GM23338 (cell line): ENCODE data around the gene WASF2. TPM values are rescaled to one million over a fixed set of nuclear protein-coding genes. Genes with fewer than 3 reads are reported as not detected.

Experiments
- polyA plus RNA-seq: library from polyadenylated mRNA; unstranded; fragments of >200 nt; fragmentation: Nextera tagmentation; extraction: Ambion mirVana; gene quantifications from 2 replicates; pipeline ENCODE4 v1.2.1, GENCODE V29; 2016
- total RNA-seq: library from RNA; depleted of rRNA; stranded (reverse); fragments of >200 nt; shearing (Covaris generic); gene quantifications from 2 replicates; pipeline ENCODE4 v1.2.3, GENCODE V29; 2014; rRNA removed

The WASF2 gene
- total and polyA plus RNA-seq, 2 experiments from 2014 or later = 40.9 to 95.6 TPM

Other genes starting within 250 kb of the WASF2 start
- 22.6 and 27.0 TPM in 2 replicates for gene TMEM222, start 168.0 kb downstream of the WASF2 start, total RNA-seq
- gene TMEM222, start 168.0 kb downstream of the WASF2 start, polyA plus RNA-seq = 17.7 and 17.8 TPM in 2 replicates
- gene SYTL1, start 148.1 kb downstream of the WASF2 start, total RNA-seq = 4.9 and 5.4 TPM in 2 replicates
- 12.0 and 12.3 TPM in 2 replicates for gene SYTL1, start 148.1 kb downstream of the WASF2 start, polyA plus RNA-seq
- gene MAP3K6, start 123.2 kb downstream of the WASF2 start, total RNA-seq = 10.6 and 14.9 TPM in 2 replicates
- gene MAP3K6, start 123.2 kb downstream of the WASF2 start, polyA plus RNA-seq = 7.4 and 8.2 TPM in 2 replicates
- 0.49 TPM in 1 of 2 replicates, not detected in the other for gene FCN3, start 115.3 kb downstream of the WASF2 start, total RNA-seq
- gene FCN3, start 115.3 kb downstream of the WASF2 start, polyA plus RNA-seq = 0.66 TPM in 1 of 2 replicates, not detected in the other
- gene CD164L2, start 106.8 kb downstream of the WASF2 start, total RNA-seq = 1.2 and 2.8 TPM in 2 replicates
- gene CD164L2, start 106.8 kb downstream of the WASF2 start, polyA plus RNA-seq = 2.0 and 2.4 TPM in 2 replicates
- gene GPR3, start 97.5 kb downstream of the WASF2 start, total RNA-seq = 6.6 and 9.1 TPM in 2 replicates
- gene GPR3, start 97.5 kb downstream of the WASF2 start, polyA plus RNA-seq = 5.8 and 5.9 TPM in 2 replicates
- gene AHDC1, start 114.0 kb upstream of the WASF2 start, total RNA-seq = 19.1 and 22.2 TPM in 2 replicates
- 6.8 and 8.3 TPM in 2 replicates for gene AHDC1, start 114.0 kb upstream of the WASF2 start, polyA plus RNA-seq
- 0.16 and 0.56 TPM in 2 replicates for gene FGR, start 145.0 kb upstream of the WASF2 start, total RNA-seq
- gene FGR, start 145.0 kb upstream of the WASF2 start, polyA plus RNA-seq = 0.42 and 0.53 TPM in 2 replicates
- 6.3 and 9.4 TPM in 2 replicates for gene IFI6, start 182.0 kb upstream of the WASF2 start, total RNA-seq
- 15.6 and 16.0 TPM in 2 replicates for gene IFI6, start 182.0 kb upstream of the WASF2 start, polyA plus RNA-seq
- gene FAM76A, start 235.8 kb upstream of the WASF2 start, total RNA-seq = 12.5 and 22.6 TPM in 2 replicates
- gene FAM76A, start 235.8 kb upstream of the WASF2 start, polyA plus RNA-seq = 12.7 and 13.8 TPM in 2 replicates